Progenitor cell of endocrine pancreas (in vitro differentiated cells): Measurements from ENCODE around the gene DCUN1D2. TPM values are rescaled to one million over a fixed set of nuclear protein-coding genes. Genes with fewer than 3 reads are reported as not detected.
A peak's percentile ranks its signal among the peaks of the same experiment; 100 is the strongest.

Experiments
- DNase-seq: peaks from one replicate; pipeline ENCODE4 v3.0.0; 2021; ENCODE audit warnings: low spot score; ENCODE audit not compliant: unreplicated experiment
- H3K27ac Mint-ChIP-seq: 2 replicates; pipeline ENCODE4 v1.8.0; 2021; ENCODE audit warnings: mild to moderate bottlenecking, moderate library complexity, mixed read lengths
- H3K27me3 Mint-ChIP-seq: 2 replicates; pipeline ENCODE4 v1.8.0; 2021; ENCODE audit warnings: mixed read lengths
- H3K36me3 Mint-ChIP-seq: 2 replicates; pipeline ENCODE4 v1.8.0; 2022; ENCODE audit warnings: mixed read lengths; ENCODE audit not compliant: insufficient read depth
- H3K4me1 Mint-ChIP-seq: 2 replicates; pipeline ENCODE4 v1.8.0; 2021; ENCODE audit warnings: low read depth, mixed read lengths
- H3K4me3 Mint-ChIP-seq: 2 replicates; pipeline ENCODE4 v1.8.0; 2021; ENCODE audit warnings: low read depth, mild to moderate bottlenecking, moderate library complexity, mixed read lengths
- H3K9me3 Mint-ChIP-seq: 2 replicates; pipeline ENCODE4 v1.8.0; 2021; ENCODE audit warnings: low read depth, mixed read lengths
- CTCF ChIP-seq: fragments of 200-600 bp; sonication (generic); IDR thresholded peaks from one replicate; pipeline ENCODE4 v1.5.0; 2021; ENCODE audit warnings: antibody characterized with exemption, mild to moderate bottlenecking; ENCODE audit not compliant: unreplicated experiment
- total RNA-seq: library from RNA; stranded (reverse); gene quantifications from 2 replicates; pipeline ENCODE4 v1.2.1, GENCODE V29; 2021

The DCUN1D2 gene
- total RNA-seq, 1 donor from 2014 or later = 51.2 TPM

DNA sequence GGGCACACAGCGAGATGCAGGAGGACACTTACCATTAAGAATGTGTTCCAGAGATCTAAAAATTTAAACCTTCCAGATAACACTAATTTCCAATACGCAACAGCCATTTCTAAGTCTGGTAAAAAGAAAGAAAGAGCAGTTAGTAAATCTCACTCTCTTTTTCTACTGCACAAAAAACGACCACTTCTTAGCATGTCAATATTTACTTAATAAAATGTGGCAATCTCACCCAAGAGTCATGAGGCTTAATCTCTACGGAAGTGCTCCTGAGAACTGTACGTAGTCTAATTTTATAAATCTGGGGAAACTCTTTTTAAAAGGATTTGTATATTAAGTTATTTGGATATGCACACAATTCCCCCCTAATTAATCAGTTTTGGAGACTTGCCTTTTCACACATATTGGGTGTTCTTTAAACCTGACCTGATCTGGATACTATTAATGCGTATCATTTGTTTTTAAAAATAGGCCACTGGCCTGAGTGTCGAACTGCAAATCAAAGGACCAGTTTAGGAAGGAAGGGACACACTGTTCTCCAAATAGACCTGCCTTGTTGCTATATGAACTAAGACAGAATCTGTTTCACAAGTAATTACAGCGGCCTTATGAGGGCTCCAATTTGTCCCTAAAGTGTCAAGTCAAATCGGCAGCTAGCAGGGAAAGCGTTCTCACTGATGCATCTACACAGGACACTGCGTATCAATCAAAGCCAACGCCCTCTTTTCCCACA is 29.3 kb downstream of the DCUN1D2 start:
- Mint-ChIP-seq H3K27ac (no peak overlapping the region), H3K4me3 (no peak overlapping the region), H3K9me3 (no peaks in the 10 kb centered on the region), H3K4me1 (peaks cover 5% of the 10 kb centered on the region), H3K36me3 (peaks cover 35% of the 10 kb centered on the region), H3K27me3 (no peaks in the 10 kb centered on the region)
- no peak for DNase-seq
- TF ChIP-seq CTCF = no peak

DNA sequence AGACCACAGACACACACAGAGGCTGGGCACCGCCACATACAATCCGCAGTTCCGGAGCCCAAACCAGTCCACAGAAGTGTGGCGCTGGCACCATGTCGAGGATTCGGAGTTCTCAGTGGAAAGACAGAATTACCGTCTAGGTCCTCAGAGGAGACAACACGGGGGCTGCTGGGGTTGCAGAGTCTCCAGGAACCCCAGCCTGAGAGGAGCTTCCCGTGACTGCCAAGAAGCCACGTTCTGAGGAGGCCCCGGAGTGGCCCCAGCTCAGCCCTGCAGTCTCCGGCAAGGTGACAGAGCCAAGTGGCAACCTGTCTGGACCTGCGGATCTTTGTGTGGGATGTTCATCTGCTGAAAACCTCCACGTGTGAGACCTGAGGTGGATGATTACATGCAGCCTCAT is 29.9 kb downstream of the DCUN1D2 start:
- H3K4me3 Mint-ChIP-seq = no peak overlapping the region
- H3K27ac Mint-ChIP-seq = no peak overlapping the region
- H3K4me1 Mint-ChIP-seq = peaks cover 8% of the 10 kb centered on the region
- no peak for TF ChIP-seq CTCF
- DNase-seq = no peak
- H3K27me3 Mint-ChIP-seq = no peaks in the 10 kb centered on the region
- no peaks in the 10 kb centered on the region for H3K9me3 Mint-ChIP-seq
- H3K36me3 Mint-ChIP-seq = peaks cover 36% of the 10 kb centered on the region

DNA sequence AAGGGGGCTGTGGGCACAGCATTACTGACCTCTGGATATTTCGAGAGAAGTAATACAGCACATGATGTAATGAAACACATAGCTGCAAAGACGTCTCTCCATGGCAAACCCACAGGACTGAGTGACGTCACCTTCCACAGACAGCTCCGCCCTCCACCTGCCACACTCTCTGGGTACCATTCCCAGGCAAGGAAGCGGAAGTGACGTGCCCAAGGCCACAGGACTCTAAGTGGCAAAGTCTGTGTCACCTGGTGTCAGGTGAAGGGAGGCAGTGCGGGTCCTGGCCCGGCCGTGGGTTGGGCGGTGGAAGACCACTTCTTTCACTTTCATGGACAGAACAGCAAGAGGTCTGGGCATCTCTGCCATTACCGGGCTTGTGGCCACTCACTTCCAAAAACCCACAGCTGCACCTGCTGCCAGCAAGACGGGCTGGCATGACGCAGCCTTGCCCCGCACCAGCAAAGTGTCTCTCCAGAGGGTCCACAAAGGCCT is 30.4 kb downstream of the DCUN1D2 start:
- H3K27ac Mint-ChIP-seq = no peak overlapping the region
- H3K4me1 Mint-ChIP-seq = peaks cover 13% of the 10 kb centered on the region
- no peaks in the 10 kb centered on the region for H3K27me3 Mint-ChIP-seq
- peaks cover 37% of the 10 kb centered on the region for H3K36me3 Mint-ChIP-seq
- DNase-seq = no peak
- TF ChIP-seq CTCF = no peak
- no peak overlapping the region for H3K4me3 Mint-ChIP-seq
- H3K9me3 Mint-ChIP-seq = no peaks in the 10 kb centered on the region

DNA sequence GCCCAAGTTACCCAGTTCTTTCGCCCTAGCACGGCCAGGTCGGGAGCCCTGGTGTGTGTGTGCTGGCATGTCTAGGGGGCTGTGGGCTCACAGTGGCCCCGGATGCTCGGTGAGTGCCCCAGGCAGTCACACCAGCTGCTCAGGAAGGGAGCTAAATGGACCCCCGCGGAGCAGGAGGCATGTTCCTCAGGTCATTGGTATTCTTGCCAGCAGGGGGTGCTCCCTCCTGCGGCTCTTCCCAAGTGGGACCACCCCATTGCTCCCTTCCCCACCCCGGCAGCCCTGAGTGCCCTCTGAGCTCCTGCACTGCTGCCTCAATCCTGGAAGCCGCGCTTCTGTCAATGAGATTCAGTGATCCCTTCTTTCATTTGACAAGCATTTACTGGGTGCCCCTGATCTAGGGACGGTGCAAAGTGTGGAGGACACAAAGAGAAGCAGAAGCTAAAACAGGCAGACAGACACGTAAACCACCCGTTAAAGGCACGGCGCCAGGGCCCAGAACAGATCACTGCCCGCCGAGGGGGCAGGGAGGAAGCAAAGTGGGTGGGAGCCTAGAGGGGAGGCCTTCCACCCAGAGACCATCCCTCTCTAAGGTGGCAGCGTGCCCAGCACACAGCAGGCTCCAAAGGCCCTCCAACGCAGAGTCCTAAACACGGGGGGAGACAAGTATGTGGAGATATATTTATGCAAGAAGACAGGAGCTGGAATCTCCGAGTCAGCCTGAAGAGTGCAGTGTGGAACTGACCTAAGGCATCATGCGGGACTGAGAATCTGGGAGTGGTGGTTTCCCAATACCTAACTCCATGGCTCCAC is 32.1 kb downstream of the DCUN1D2 start:
- Mint-ChIP-seq H3K27ac (no peak overlapping the region), H3K36me3 (peaks cover 45% of the 10 kb centered on the region), H3K4me3 (no peak overlapping the region), H3K4me1 (peaks cover 18% of the 10 kb centered on the region), H3K9me3 (no peaks in the 10 kb centered on the region), H3K27me3 (peaks cover 3% of the 10 kb centered on the region)
- DNase-seq = no peak
- peak; percentile 48 for TF ChIP-seq CTCF

GRCh38 chr13:113457510-113457909 is 33.0 kb downstream of the DCUN1D2 start:
- Mint-ChIP-seq H3K9me3 (no peaks in the 10 kb centered on the region), H3K4me3 (no peak overlapping the region), H3K27ac (no peak overlapping the region), H3K4me1 (peaks cover 18% of the 10 kb centered on the region), H3K27me3 (peaks cover 3% of the 10 kb centered on the region), H3K36me3 (peaks cover 46% of the 10 kb centered on the region)
- TF ChIP-seq CTCF = no peak
- DNase-seq = no peak
